ENCODE results near the gene AQP4. TPM values are rescaled to one million over a fixed set of nuclear protein-coding genes. Genes with fewer than 3 reads are reported as not detected.

Gene AQP4
- total and polyA plus RNA-seq, 11 donors: 0.33 to 25.0 (median 8.3) TPM; not detected in 1

GRCh38 chr18:26802330-26803200 is 62.9 kb downstream of the AQP4 start:
- no peak overlapping the region for H3K4me3 ChIP-seq
- TF ChIP-seq, protein P1, sequence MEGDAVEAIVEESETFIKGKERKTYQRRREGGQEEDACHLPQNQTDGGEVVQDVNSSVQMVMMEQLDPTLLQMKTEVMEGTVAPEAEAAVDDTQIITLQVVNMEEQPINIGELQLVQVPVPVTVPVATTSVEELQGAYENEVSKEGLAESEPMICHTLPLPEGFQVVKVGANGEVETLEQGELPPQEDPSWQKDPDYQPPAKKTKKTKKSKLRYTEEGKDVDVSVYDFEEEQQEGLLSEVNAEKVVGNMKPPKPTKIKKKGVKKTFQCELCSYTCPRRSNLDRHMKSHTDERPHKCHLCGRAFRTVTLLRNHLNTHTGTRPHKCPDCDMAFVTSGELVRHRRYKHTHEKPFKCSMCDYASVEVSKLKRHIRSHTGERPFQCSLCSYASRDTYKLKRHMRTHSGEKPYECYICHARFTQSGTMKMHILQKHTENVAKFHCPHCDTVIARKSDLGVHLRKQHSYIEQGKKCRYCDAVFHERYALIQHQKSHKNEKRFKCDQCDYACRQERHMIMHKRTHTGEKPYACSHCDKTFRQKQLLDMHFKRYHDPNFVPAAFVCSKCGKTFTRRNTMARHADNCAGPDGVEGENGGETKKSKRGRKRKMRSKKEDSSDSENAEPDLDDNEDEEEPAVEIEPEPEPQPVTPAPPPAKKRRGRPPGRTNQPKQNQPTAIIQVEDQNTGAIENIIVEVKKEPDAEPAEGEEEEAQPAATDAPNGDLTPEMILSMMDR (IDR thresholded peaks at IDR 0.05): no peak
- TF ChIP-seq POLR2A (IDR thresholded peaks at IDR 0.05): no peak
- intact Hi-C loops (cut with DNase I): no loop called here
- no peaks in the 10 kb centered on the region for H3K36me3 ChIP-seq
- peaks cover 0 to under 1% (median 0%) of the 10 kb centered on the region in 9 donors for H3K27me3 ChIP-seq
- H3K4me1 ChIP-seq: no peaks in the 10 kb centered on the region
- no peak overlapping the region for H3K27ac ChIP-seq
- peaks cover 0 to 17% (median 0%) of the 10 kb centered on the region in 12 donors for H3K9me3 ChIP-seq
- ATAC-seq: no peak
- no peak for DNase-seq
- 60 to 65% (median 62%) methylated on average over 4 of the region's 4 CpGs for WGBS, 4 donors
